Testis (tissue), 3 donors: ENCODE results near the gene FAM53A. TPM values are rescaled to one million over a fixed set of nuclear protein-coding genes. Genes with fewer than 3 reads are reported as not detected.

Experiments
- DNase-seq: peaks from one replicate; pipeline ENCODE4 v3.0.0-alpha.2; 2019
- H3K27ac ChIP-seq, 2 donors: fragments of 200-600 bp; sonication (generic); one replicate each; pipeline ENCODE4 v1.5.1; 2019
- H3K27me3 ChIP-seq: fragments of 200-600 bp; sonication (generic); one replicate; pipeline ENCODE4 v1.5.1; 2019
- H3K36me3 ChIP-seq: fragments of 200-600 bp; sonication (generic); one replicate; pipeline ENCODE4 v1.5.1; 2017; ENCODE audit warnings: low read depth; ENCODE audit errors: missing control alignments
- H3K4me1 ChIP-seq: fragments of 200-600 bp; sonication (generic); one replicate; pipeline ENCODE4 v1.5.1; 2019
- H3K4me3 ChIP-seq, 2 donors: fragments of 200-600 bp; sonication (generic); one replicate each; pipeline ENCODE4 v1.5.1; 2017 to 2019
- H3K9me3 ChIP-seq: fragments of 200-600 bp; sonication (generic); one replicate; pipeline ENCODE4 v1.5.1; 2017
- POLR2A ChIP-seq: fragments of 450-650 bp; IDR thresholded peaks from one replicate; pipeline ENCODE4 v1.6.1; 2017; ENCODE audit warnings: antibody characterized with exemption, mild to moderate bottlenecking, moderate library complexity
- WGBS, 2 donors: methylation state at CpG; one replicate each; pipeline ENCODE4 v1.1.5; 2018; 5-methylcytosine and 5-hydroxymethylcytosine counted together
- intact Hi-C: fragments of 100-400 bp; cut with DNase I; formaldehyde crosslinking; loops from one replicate; pipeline ENCODE4 v1.15.1; 2023; ENCODE audit warnings: low total_unique reads
- polyA plus RNA-seq: library from polyadenylated mRNA; stranded (reverse); fragments of 350-450 nt; fragmentation: Illumina TruSeq; extraction: RNeasy Lipid Tissue Mini Kit (QIAGEN cat#74804); gene quantifications from one replicate; pipeline ENCODE4 v1.2.3, GENCODE V29; 2014; ENCODE audit warnings: low read depth, low replicate concordance; ENCODE audit not compliant: insufficient read depth
- total RNA-seq, 2 donors: library from RNA; depleted of rRNA; stranded (reverse); fragments of >200 nt; gene quantifications; one replicate each; pipeline ENCODE4 v1.2.3, GENCODE V29; 2016
- TF ChIP-seq, protein P1 (sequence below), 3 experiments: fragments of 450-650 bp in 2 of 3; fragments of 200-600 bp in 1 of 3; sonication (generic) in 1 of 3; IDR thresholded peaks; one replicate each; pipeline ENCODE4 v1.5.1; 2016 to 2019; ENCODE audit warnings: antibody characterized with exemption in 3 of 3, mild to moderate bottlenecking in 2 of 3, moderate library complexity in 1 of 3

The FAM53A gene
- total and polyA plus RNA-seq, 3 donors from 2014 or later, result 24.2 to 60.8 (median 41.3) TPM

DNA sequence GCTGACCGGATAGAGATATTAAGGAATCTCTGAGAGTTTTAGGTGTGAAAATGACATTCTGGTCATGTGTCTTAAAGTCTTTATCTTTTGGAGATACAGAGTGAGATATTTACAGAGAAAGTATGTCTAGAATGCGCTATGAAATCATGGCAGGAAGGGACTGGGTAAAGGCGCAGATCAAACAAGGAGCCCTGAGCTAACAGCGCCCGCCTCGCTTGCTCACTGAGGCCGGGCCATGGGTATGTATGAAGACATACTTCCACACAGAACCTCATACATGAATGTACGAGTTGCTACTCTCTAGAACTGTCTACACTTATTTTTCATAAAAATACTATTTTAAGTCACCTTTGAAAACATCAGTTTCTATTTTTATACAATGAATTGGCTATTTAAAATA is 20.0 kb downstream of the FAM53A start:
- Histone ChIP-seq H3K27me3 (no peaks in the 10 kb centered on the region), H3K4me3 (no peak overlapping the region), H3K9me3 (no peaks in the 10 kb centered on the region), H3K27ac (no peak overlapping the region), H3K4me1 (peaks cover 8% of the 10 kb centered on the region), H3K36me3 (no peaks in the 10 kb centered on the region)
- TF ChIP-seq, protein P1, sequence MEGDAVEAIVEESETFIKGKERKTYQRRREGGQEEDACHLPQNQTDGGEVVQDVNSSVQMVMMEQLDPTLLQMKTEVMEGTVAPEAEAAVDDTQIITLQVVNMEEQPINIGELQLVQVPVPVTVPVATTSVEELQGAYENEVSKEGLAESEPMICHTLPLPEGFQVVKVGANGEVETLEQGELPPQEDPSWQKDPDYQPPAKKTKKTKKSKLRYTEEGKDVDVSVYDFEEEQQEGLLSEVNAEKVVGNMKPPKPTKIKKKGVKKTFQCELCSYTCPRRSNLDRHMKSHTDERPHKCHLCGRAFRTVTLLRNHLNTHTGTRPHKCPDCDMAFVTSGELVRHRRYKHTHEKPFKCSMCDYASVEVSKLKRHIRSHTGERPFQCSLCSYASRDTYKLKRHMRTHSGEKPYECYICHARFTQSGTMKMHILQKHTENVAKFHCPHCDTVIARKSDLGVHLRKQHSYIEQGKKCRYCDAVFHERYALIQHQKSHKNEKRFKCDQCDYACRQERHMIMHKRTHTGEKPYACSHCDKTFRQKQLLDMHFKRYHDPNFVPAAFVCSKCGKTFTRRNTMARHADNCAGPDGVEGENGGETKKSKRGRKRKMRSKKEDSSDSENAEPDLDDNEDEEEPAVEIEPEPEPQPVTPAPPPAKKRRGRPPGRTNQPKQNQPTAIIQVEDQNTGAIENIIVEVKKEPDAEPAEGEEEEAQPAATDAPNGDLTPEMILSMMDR (IDR thresholded peaks at IDR 0.05), result no peak
- no peak for TF ChIP-seq POLR2A
- 89 to 95% methylated on average over 8 of the region's 8 CpGs for WGBS, 2 donors
- intact Hi-C loops, result no loop called here
- no peak for DNase-seq

DNA sequence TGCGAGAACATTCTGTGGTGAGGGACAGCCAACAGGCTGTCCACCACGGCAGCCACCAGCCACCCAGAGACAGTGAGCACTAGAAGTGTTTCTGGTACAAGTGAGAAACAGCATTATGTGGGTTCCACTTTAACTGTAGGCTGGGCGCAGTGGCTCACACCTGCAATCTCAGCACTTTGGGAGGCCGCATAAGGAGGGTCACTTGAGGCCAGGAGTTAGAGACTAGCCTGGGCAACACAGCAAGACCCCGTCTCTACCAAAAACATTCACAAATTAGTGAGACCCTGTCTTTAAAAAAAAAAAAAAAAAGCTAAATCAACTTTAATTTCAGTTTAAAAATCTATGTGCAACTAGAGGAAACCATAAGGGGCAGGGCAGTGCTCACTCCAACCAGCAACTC is 20.6 kb downstream of the FAM53A start:
- Histone ChIP-seq H3K36me3 (no peaks in the 10 kb centered on the region), H3K27ac (no peak overlapping the region), H3K27me3 (no peaks in the 10 kb centered on the region), H3K4me3 (no peak overlapping the region), H3K4me1 (peaks cover 2% of the 10 kb centered on the region), H3K9me3 (no peaks in the 10 kb centered on the region)
- WGBS, 2 donors, result 98 to 99% methylated on average over 5 of the region's 5 CpGs
- intact Hi-C loops, result no loop called here
- DNase-seq, result no peak
- no peak for TF ChIP-seq POLR2A
- TF ChIP-seq, protein P1 (IDR thresholded peaks at IDR 0.05), result no peak

DNA sequence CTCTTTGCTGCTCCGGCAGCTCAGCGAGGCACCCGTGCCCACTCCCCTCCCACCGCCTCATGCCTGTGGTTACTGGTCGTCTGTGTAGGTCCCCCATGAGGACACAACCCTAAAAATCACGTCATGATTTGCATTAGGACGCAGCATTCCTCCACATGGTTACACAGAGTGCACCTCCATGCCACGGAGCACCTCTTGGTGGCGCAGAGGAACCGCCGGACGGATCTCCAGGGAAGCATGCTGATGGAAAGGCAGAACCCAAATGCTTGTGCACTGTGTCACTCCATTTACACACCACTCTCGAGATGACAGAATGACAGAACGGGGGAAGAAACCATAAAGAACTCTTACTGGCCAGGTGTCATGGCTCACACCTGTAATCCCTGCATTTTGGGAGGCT is 22.4 kb downstream of the FAM53A start:
- 92 to 95% methylated on average over 14 of the region's 14 CpGs for WGBS, 2 donors
- no peaks in the 10 kb centered on the region for H3K4me1 ChIP-seq
- DNase-seq, result no peak
- intact Hi-C loops, result no loop called here
- no peaks in the 10 kb centered on the region for H3K27me3 ChIP-seq
- no peak for TF ChIP-seq POLR2A
- TF ChIP-seq, protein P1 (IDR thresholded peaks at IDR 0.05), result no peak
- no peak overlapping the region for H3K4me3 ChIP-seq
- no peak overlapping the region for H3K27ac ChIP-seq
- no peaks in the 10 kb centered on the region for H3K36me3 ChIP-seq
- no peaks in the 10 kb centered on the region for H3K9me3 ChIP-seq

DNA sequence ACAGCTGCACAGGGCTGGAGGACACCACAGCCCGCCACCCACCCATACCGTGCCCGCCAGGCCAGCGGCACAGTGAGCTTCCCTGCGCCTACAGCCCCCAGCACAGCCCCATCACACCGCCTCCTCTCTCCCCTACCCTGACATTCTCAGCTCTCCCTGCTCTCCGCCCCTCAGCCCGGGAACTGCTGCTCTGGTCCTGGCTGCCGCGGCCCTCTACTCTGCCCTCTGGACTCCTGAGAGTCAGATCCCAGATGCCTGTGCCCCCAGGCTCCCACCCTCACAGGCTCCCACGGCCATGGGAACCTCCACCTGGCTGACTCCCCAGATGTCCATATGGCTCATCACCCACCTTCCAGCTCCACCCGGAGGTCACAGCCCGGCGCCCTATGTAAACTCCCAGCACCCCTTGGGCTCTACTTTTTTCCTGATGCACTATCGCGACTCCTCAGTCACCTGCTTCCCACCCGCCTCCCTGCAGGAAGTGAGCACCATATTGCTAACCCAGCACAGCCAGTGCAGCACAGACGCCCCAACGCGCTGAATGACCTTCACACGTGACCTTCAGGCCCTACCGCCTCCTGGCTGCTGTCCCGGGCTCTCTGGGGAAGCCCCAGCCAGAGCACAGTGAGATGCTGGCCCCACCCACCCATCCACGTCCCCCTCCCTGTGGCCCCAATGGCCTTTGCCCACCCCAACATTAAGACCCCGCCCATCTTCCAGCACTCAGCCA is 23.0 kb downstream of the FAM53A start:
- TF ChIP-seq, protein P1 (IDR thresholded peaks at IDR 0.05), result no peak
- no peak for TF ChIP-seq POLR2A
- WGBS, 2 donors, result 75 to 80% methylated on average over 25 of the region's 25 CpGs
- intact Hi-C loops, result no loop called here
- Histone ChIP-seq H3K9me3 (no peaks in the 10 kb centered on the region), H3K27ac (no peak overlapping the region), H3K36me3 (no peaks in the 10 kb centered on the region), H3K4me1 (no peaks in the 10 kb centered on the region), H3K4me3 (no peak overlapping the region), H3K27me3 (no peaks in the 10 kb centered on the region)
- DNase-seq, result no peak
